Loucy (cell line): ENCODE data around the gene ZNF724.

Experiments
- CTCF ChIP-seq: fragments of 200-600 bp; sonication (generic); conservative IDR thresholded peaks from 2 replicates; pipeline ENCODE4 v1.5.1; 2014; ENCODE audit warnings: mild to moderate bottlenecking, antibody characterized with exemption, low read length
- EZH2phosphoT487 ChIP-seq: fragments of 200-600 bp; IDR thresholded peaks from 2 replicates; pipeline ENCODE4 v1.6.1; 2018; ENCODE audit warnings: antibody characterized with exemption, mild to moderate bottlenecking, moderate library complexity, borderline replicate concordance

- TF ChIP-seq CTCF (no peak), EZH2phosphoT487 (no peak)
Observed at GRCh38 chr19:23261496-23262020, 11.4 kb upstream of the ZNF724 start.
